IPS DF 19.7 (cell line): ENCODE measurements around the gene CDK17.
"Not testable (repeated sequence)": the region's sequence is repeated elsewhere in the genome, so short reads cannot be mapped to it uniquely, and the experiment has no call there.

ENCODE experiments used
- DNase-seq: peaks from one replicate; pipeline ENCODE4 v3.0.0-alpha.2; 2013; ENCODE audit warnings: low read depth, low spot score

The CDK17 gene

DNA sequence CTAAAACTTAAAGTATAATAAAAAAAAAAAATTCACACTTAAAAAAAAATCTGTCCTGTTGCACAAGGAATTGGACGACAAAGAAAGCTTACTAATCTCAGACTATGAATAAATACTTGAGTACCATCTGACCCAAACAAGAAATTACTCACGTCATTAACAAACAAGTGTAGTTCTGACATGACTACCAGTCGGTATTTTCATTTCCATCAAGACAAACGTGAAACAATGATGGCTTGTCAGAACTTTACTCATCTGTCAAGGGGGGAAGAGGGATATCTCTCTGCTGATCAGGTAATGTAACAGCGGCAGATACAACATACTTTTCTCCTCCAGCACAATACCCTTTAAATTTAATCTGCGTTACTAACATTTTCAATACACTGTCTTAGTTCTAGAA is 78.3 kb downstream of the CDK17 start:
- no peak for DNase-seq

DNA sequence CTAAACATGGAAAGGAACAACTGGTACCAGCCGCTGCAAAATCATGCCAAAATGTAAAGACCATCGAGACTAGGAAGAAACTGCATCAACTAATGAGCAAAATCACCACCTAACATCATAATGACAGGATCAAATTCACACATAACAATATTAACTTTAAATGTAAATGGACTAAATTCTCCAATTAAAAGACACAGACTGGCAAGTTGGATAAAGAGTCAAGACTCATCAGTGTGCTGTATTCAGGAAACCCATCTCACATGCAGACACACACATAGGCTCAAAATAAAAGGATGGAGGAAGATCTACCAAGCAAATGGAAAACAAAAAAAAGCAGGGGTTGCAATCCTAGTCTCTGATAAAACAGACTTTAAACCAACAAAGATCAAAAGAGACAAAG is 82.4 kb downstream of the CDK17 start:
- not testable (repeated sequence) for DNase-seq

DNA sequence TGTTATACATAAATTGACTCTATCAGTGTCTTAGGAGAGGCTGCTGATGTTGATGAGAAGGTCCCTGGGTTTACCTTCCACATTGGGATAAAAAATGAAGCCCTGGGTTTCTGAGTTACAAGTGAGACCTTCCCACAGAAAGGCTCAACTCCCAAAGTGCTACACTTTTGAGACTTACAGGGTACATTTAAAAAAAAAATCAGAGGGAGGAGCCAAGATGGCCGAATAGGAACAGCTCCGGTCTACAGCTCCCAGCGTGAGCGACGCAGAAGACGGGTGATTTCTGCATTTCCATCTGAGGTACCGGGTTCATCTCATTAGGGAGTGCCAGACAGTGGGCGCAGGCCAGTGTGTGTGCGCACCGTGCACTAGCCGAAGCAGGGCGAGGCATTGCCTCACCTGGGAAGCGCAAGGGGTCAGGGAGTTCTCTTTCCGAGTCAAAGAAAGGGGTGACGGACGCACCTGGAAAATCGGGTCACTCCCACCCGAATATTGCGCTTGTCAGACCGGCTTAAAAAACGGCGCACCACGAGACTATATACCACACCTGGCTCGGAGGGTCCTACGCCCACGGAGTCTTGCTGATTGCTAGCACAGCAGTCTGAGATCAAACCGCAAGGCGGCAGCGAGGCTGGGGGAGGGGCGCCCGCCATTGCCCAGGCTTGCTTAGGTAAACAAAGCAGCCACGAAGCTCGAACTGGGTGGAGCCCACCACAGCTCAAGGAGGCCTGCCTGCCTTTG is 84.3 kb downstream of the CDK17 start:
- DNase-seq, result not testable (repeated sequence)

DNA sequence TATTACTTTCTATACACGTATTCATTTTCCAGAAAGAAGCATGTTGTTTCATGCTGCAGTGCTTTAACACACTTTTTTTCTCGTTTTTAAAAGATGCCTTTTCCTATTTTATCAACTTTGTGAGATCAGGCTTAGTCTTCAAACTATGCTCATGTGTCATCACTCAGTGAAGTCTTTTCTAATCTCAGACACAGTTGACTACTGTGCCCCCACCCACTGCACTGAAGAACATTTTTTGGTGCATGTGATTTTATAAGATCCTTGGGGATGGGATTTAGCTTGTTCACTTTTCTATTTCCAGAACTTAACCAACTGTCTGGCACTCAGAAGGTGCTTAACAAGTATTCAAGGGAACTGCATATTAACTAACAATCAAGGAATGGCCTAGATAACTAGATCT is 85.5 kb downstream of the CDK17 start:
- no peak for DNase-seq

- no peak for DNase-seq
These were observed 86.6 kb downstream of the CDK17 start for GRCh38 chr12:96313606-96314005.

DNA sequence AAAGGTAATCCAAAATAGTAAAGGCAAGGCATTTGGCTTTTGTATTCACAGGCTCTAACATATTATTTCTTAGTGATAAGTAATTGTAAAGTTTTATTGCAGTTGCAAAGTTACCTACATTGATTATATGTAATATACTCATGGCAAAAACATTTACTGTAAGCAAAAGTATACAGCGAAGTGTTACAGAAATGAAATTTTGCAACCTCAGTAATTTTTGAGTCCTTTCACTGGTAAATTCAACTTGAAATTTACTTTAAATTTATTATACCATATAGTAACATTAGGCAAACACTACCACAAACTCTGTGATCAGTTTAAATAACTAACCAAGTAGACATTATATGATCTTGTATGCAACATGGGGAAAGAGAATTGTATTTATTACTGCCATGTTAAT is 89.0 kb downstream of the CDK17 start:
- DNase-seq, result no peak

- no peak for DNase-seq
These were observed 90.2 kb downstream of the CDK17 start for GRCh38 chr12:96310067-96310466.

DNA sequence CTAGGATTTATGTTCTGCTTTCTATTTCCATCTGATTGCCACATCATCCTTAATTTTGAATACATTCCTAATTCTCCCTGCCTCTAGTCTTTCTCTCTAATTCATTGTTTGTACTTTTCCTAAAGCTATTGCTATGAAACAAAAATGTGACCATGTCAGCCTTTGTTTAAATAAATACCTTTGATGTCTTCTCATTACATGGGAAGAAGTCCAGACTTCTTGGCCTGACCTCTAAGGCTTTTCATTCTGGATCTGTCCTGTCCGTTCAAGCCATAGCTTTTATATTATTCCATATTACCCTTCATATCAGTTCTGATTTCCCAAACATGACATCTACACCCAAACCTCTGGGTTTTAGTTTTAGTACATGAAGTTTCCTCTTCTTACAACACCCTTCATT is 91.4 kb downstream of the CDK17 start:
- DNase-seq, result no peak

- no peak for DNase-seq
These were observed 94.6 kb downstream of the CDK17 start for GRCh38 chr12:96305665-96306064.

- no peak for DNase-seq
These were observed 96.6 kb downstream of the CDK17 start for GRCh38 chr12:96303653-96304052.

DNA sequence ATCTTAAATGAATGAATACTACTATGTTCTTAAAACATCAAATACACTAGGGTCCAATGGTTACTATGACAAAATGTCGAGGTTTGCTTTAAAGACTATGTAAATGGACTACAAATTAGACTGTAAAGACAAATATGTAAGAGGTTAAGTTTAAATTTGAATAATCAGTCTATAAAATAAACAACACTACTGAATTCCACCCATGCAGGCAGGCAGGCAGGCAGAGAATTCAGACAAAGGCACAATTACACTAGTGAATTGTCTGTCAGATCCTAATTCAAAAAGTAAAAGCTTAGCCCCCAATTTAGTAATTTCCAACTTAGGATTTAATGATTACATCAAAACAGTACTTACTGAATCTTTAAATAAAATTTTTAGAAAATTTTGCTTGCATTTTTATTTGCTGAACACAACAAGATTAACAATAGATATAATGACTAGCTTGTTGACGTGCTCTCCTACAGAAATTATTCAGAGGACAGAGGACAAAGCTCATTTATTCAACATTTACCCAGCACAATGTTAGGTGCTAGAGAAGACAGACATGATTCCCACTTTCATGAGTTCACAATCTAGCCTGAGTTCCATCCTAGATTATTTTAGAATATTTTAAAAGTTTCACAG is 97.4 kb downstream of the CDK17 start:
- no peak for DNase-seq

GRCh38 chr12:96301732-96302131 is 98.5 kb downstream of the CDK17 start:
- no peak for DNase-seq

- no peak for DNase-seq
These were observed 100.2 kb downstream of the CDK17 start for GRCh38 chr12:96300064-96300463.

- DNase-seq, result no peak
These were observed 102.7 kb downstream of the CDK17 start for GRCh38 chr12:96297504-96297903.

- no peak for DNase-seq
These were observed 104.6 kb downstream of the CDK17 start for GRCh38 chr12:96295532-96296160.

DNA sequence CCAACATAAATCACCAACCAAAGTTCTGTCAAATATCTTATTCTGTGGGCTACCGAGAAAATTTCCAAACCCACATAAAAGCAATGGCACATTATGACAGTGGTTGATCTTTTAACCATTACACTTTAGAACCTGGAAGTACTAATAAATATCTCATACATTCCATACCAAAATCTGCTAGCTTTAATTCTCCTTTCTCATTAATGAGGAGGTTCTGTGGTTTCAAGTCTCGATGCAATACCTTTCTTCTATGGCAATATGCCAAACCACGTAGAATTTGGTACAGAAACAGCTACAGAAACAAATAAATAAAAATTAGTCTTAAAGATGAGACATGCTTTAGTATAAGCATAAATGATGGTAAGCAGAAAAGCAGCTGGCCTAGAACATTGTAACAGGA is 105.4 kb downstream of the CDK17 start:
- DNase-seq, result no peak

- DNase-seq, result no peak
These were observed 107.1 kb downstream of the CDK17 start for GRCh38 chr12:96293093-96293492.

DNA sequence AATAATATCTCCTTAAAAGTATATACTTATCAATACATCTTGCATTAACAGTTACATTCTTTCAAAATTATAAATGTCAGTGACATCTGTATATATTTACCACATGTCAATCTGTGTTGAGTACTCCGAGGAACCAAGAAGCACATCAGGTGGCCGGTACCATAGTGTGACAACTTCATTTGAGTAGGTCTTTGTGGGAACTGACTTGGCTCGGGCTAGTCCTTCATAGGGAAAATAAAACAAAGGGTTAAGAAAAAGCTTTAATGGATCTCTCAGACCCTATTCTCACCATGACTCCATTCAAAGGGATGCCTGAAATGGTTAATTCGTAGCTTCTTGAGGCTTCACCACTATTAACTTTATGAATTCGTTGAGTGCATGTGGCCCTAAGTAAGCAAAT is 111.2 kb downstream of the CDK17 start:
- no peak for DNase-seq

- DNase-seq, result no peak
These were observed 115.1 kb downstream of the CDK17 start for GRCh38 chr12:96285158-96285557.

DNA sequence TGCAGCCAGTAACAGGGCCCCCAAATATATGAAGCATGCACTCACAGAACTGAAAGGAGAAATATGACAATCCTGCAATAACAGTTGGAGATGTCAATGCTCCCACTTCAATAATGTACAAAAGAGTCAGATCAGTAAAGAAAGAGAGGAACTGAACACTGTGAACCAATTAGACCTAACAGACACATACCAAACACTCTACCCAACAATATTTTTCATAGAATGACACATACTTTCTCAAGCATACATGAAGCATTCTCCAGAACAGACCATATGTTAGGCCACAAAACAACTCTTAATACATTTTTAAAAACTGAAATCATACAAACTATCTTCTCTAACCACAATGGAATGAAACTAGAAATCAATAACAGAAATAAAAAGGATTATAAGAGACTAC is 125.9 kb downstream of the CDK17 start:
- no peak for DNase-seq

- no peak for DNase-seq
These were observed 128.6 kb downstream of the CDK17 start for GRCh38 chr12:96271469-96272199.

- DNase-seq, result no peak
These were observed 134.0 kb downstream of the CDK17 start for GRCh38 chr12:96266238-96266637.
